ENCODE data around the gene ULK3. TPM values are rescaled to one million over a fixed set of nuclear protein-coding genes. Genes with fewer than 3 reads are reported as not detected.
A peak's percentile ranks its signal among the peaks of the same experiment; 100 is the strongest.

Gene ULK3
- total RNA-seq, 1 donor from 2014 or later: 42.1 TPM

DNA sequence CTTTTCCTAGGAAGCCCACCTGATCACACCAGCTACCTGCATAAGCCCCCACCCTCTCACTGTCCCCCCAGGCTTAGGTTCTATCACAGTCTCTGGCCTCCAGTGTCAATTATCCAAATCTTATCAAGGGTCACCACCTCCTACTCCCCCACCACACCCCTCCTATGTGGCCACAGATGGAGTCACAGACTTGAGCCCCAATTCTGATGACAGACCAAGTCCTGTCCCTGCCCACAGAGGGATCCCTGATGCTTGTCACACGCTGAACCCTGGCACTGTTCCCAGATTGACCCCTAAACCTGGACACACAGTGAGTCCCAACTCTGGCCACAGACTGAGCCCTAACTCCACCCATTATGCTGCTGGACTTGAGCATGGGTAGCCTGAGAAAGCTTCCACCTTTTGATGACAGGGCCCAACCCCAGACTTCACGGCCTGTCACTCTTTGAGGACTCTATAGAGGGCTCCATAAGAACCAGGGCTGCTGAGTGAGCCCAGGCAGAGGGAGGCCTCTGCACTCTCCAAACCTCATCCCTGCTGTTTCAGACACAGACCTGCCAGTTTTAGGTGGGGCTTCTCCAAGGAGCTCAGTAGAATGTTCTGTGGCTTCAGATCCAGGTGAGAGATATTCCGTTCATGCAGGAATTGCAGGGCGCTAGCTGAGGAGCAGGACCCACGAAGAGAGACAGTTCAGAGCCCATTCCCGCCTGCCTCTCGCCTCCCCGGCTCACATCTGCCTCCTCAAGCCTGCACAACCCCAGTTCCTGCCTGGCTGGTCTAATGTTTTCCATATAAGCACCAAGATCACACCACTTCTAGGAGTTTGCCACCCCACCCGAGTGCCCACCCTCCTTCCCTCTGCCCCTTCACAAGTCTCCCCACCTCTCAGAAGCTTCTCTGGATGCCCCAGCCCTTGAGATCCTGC, 1.8 kb downstream of the ULK3 start:
- DNase-seq (ENCODE audit: low spot score): no peak

DNA sequence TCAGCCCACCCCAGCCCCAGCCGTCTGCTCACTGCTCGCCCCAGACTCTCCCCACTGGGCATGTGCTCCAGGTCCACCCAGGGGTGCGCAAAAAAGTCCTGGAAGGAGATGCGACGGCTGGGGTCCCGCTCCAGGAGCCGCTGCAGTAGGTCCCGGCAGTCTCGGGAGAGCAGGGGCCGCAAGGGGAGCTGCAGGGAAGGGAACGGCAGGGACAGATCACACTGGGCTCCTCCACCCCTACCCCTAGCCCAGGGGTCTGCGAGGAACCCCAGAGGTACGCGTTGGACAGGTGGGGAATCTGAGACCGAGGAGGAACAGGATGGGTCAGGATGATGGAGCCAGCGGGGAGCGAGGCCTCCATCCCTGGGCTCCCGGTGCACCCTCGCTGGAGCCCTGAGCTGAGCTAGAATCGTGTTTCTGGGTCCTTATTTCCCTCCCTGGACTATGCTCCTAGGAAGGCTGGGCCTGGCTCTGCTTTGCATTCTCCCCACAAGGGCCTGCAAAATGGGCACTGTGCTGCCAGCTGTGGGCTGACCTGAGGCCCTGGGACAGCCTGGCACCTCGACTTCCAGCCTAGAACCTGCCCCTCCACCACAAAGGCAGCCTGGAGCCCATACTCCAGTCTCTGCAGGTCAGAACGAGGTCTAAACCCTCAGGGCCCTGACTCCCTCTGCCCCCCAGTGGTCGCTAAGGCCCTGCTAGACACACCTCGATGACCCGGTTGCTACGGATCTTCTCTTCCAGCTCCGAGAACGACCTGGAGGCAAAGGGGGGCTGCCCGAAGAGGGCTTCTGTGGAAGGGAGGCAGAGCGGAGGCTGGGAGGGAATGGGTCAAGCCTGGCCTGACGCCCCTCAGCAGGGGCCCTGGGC, 3.2 kb downstream of the ULK3 start:
- DNase-seq (ENCODE audit: low spot score): no peak

DNA sequence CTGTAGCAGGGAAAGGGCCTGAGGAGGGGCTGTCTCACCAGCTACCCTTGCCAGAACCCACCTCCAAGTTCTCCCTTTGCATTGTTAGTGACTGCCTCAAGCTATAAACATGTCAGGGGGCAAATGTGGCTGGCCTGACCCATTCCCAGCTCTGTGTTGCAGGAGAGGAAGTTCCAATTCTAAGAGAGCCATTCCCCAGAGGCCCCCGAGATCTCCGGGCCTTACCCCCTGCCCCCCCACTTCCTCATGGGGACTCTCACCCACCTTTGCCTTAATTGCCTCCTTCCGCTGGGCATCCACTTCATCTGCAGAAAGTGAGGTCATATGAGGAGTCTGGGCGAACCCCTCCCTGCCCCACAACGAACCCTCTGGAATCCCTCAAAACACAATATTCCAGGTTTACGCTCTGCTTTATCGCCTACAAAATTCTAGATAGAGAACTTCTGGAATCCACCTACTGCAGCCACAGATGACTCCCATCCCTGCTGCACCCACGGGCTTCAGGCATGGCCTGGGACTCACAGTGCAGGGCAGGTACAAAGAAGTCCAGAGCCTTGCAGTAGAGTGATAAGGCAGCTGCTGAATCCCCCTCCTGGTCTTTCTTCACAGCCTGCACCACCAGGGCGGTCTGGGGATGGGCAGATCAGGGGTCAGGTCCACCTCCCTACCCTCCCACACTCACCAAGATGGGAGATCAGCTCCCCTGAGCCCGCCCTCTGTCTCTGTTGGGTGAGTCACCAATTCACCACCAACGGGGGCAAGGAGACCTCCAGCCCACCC, 4.0 kb downstream of the ULK3 start:
- no peak for DNase-seq (ENCODE audit: low spot score)

DNA sequence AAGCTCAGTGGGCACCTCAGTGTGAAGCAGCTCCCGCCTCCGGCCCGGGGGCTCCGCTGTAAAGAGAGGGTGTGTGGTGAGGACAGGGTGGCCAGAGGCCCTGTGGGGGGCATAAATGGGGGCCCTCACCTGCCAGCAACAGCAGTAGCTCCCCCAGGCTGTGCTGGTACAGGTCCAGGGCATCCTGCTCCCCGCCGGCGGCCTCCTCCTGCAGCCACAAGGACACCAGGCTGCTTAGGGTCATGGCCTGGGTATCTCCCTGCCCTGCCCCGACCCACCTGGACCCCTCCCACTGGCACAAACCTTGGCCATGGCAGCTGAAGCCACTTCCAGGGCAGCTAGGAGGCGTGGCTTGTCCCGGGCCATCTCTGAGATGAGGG, 4.8 kb downstream of the ULK3 start:
- DNase-seq (ENCODE audit: low spot score): no peak

DNA sequence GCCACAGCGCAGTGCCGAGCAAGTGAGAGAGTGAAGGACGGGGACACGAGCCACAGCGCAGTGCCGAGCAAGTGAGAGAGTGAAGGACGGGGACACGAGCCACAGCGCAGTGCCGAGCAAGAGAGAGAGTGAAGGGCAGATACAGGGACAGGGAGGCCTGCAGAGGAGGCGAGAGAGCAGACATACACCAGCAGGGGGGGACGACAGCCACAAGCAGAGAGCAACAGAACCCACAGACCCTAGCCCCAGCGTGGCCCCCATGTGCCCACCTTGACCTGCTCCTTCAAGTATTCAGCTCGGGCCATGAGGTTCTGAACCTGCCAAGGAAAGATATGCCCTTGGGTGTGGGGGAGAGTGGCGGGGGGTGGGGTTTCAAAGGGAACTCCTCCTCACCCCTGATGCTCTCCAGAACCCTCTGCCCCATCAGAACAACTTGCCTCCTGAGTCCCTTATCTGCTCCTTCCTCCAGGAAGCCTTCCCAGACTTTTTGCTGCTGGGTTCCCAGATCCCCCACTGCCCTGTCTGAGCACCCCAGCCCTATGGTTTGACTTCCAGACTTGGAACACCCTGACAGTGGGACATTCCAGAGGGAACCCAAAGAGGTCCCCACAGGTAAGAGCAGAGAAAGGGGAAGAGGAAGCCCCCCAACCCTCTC, 5.3 kb downstream of the ULK3 start:
- DNase-seq (ENCODE audit: low spot score): no peak

DNA sequence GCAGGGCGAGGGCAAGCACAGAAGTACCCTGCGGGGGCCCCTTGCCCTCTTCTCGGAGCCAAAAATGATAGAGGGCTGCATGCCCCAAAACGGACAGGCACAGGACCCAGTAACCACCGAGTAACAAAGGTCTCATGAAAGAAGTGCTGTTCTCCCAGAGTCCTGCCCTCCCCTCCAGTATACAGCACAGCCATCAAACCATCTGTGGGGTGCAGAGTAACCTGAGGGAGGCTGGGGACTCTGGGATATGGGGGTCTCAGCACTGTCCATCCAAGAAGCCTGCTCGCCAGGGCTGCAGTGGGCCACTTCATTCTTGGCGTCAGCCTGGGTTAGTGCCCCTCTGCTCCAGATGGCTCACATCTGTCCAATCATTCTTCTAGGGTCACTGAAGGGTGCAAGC, 6.1 kb downstream of the ULK3 start:
- no peak for DNase-seq (ENCODE audit: low spot score)

DNA sequence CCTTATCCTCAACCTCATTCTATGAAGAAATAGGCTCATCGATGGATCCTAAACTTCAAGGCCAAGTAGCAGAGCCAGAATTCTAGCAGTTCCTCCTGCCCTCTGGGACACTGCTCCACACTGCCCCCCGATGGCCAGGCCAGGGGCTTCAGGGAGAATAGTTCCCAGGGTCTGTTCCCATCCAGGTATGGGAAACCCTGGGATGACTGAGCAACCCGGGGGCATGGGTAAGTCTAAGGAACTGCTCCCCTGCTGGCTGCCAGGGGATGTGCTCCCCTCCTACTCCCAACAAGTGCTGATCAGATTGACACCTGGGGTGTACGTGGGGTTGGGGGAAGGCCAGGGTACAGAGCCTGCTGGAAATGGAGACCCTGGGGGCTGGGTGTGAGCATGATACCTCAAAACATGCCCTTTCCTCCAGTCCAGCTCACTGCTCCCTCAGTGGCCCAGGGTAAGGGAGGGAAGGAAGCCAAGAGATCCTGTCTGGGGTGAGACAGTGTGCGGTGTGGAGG, 7.6 kb downstream of the ULK3 start:
- DNase-seq (ENCODE audit: low spot score): peak; percentile 37

DNA sequence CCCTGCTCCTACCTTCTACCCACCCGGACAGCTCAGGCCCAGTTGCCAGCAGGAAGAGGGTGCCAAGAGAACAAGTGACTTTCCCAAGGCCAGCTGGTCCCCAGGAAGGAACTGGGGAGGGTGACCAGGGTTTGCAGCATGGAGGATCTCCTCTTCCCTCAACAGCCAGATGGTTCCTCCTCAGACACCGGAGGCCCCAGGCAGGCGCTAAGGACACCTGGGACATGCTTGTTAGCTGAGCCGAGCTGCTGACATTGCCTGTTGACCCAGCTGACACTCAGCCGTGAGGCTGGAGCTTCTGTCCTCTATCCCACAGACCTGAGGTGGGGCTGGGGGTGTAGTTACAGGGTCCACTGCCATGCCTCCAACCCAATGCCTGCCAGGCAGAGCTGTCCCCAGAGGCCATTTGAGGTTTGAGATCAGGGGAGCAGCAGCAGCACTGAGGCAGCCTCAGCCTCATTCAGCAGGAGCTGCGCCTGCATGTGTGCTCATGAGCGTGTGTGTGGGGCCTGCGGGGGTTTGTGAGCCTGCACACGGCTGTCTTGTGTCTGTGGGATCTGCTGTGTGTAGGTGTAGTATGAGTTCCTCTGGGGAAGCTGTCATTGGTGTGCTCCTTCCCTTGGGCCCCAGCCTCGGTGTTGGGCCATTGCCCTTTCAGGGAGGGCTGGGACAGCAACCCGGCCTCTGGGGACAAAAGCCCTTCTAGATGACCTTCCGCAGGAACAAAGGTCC, 9.4 kb downstream of the ULK3 start:
- no peak for DNase-seq (ENCODE audit: low spot score)

DNA sequence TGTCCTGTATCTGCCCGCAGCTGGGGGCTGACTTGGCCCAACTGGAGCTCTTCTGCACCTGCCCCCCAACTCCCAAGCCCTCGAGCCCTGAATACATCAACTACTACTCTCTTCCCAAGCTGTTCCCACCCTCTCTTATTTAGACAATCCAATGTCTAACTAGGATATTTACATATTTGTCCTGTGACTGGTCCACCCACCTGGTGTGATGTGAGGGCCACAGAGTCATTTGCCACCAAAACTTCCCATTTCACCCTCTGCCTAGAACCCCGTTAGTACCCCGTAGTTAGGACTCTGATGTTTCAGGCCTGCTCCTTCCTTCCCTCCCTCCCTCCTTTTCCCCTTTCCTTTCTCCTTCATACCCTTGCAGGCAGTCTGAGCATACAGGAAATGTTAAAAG, 10.1 kb downstream of the ULK3 start:
- DNase-seq (ENCODE audit: low spot score): no peak

DNA sequence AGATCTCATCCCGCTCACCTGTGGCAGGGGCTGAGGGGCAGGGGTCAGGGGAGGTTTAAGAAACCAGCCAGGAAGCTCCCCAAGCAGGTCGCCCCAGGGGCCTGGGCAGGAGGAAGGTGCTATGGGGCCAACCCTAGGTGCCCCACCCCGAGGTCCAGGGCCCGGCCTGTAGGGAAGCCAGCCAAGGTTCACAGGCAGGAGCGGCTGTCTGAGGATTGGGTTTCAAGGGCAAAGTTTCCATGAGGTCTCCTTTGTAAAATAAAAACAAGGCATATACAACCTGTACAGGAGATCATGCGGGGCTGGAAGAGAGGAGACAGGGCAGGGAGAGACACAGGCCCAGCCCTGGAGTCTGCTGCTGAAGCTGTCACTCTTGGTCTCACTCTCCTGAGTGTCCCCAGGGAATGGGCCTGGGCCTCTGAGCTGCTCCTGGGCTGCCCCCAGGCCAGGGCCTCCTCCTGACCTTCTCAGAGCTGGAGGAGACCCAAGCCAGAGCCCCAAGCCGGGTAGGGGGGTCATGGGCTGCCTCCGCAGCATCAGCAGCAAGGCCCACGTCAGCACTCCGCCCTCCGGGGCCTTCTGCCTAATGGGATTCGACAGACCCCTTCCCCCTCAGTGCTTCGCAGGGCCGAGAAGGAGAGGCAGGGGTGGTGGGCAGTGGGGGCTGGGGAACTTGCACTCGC, 11.0 kb downstream of the ULK3 start:
- DNase-seq (ENCODE audit: low spot score): no peak

DNA sequence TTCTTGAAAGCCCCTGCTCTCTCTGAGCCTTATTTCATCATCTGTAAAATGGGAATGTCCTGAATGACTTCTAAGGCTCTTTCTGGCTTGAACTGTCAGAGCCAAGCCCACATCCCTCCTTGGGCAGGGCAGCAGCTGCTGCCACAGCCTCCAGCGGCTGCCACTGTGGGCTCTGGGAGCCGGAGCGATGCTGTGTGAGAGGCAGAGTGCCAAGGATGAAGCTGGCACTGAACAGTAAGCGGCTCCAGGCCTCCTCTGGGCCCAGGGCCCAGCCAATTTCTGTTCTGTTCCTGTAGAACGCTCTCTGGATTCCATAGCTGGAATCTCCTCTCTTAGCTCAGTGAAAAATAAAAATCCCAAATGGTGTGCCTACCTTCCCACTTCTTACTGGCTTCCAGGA, 12.1 kb downstream of the ULK3 start:
- DNase-seq (ENCODE audit: low spot score): peak; percentile 34

DNA sequence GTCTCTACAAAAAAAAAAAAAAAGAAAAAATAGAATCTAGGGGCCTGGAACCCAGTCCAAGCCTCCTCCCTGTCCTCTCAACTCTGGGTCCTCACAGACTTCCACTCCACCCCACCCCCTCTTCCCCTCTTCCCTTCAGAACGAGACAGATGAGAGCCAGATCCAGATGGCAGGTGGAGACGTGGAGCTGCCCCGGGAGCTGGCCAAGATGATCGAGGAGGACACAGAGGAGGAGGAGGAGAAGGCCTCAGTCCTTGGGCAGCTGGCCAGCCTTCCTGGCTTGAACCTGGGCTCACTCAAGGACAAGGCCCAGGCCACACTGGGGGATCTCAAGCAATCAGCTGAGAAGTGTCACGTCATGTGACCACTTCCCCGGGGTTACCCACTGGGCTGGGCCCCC, 13.0 kb downstream of the ULK3 start:
- DNase-seq (ENCODE audit: low spot score): no peak

DNA sequence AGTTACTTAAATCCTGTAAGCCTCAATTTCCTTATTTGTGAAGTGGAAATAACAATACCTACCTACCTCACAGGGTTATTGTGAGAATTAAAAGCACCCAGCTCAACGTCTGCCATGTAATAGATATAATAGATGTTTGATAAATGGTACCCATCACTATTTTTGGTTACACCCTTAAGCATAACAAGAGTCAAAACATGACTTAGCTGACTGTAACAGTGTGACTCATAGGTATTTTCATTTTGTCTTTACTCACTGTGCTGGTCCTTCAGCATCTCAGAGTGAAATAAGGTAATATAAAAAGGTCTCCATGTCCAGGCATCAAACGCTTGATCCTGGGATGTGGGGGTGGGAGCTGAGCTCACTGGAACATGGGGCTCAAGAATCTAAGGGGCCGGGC, 13.5 kb downstream of the ULK3 start:
- no peak for DNase-seq (ENCODE audit: low spot score)

DNA sequence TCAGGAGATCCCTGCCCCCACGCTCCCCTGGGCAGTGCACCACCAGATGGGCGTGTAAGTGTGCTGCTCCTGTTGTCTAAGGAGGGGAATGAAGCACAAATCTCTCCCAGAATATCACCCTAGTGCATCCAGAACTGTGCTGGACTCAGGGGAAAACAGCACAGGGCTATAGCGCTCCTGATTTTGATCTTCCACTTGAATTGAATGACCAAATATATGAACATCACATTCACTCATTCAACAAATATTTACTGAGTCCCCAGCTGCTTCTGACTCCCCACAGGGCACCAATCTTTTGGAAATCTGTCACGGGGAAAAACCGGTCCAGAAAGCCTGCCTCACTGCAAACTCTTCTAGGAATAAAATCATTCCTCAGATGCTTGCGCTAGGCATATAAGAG, 14.1 kb downstream of the ULK3 start:
- no peak for DNase-seq (ENCODE audit: low spot score)

DNA sequence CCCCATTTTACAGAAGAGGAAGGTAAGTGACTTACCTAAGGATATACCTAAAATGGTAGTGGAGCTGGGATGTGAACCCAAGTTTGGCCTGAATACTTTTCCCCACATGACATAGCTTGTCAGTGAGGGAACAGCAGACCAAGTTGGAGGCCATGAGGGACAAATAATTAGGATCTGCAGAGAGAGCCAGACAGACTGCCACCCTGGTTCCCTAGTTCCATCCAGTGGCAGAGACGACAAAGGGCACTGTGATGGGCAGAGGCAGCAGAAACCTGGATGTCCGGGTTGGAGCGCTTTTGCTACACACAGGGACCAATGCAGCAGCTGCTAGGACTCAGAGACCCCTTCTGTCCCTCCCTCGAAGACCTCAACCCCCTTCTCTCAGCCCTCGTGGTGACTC, 15.3 kb downstream of the ULK3 start:
- DNase-seq (ENCODE audit: low spot score): no peak

DNA sequence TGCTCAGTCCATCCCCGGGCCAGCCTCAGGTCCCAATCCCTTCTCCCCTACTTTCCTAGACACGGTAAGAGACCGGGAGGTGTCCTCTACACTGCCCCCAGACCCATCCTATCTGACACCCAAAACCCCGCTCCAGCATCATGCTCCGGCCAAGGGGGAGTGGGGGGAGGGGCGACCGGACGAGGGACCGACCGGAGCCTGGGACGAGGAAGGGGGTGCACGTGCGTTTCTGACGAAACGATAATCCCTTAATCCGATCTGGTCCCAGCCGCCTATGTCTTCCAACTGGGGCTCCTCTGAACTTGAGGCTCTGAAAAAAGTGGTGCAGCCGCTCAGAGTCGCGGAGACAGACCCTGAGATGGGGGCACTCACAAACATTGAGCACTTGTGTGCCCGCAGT, 16.0 kb downstream of the ULK3 start:
- DNase-seq (ENCODE audit: low spot score): no peak

DNA sequence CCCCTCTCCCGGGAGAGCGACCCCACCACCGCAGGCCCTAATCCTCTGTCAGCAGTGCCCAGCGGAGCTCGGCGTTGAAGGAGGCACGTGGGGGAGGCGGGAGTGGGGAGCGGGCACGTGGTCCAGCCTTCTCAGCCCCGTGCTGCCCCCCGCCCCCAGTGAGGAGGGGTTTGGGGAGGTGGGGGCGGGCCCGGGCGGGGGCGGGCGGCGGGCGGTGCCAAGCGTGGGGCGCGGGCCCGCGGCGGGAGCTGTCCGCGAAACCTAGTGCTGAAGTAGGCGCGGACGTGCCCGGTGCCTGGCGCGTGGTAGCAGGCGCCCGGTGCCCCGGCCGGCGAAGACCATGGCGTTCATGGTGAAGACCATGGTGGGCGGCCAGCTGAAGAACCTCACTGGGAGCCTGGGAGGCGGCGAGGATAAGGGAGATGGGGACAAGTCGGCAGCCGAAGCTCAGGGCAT, 16.6 kb downstream of the ULK3 start, which contains the start of gene CPLX3:
Gene CPLX3 (plus strand): TSS at position 264 of the 456 bp plus-strand sequence. CDS start 77 bp downstream, at position 341.
- no peak for DNase-seq (ENCODE audit: low spot score)

DNA sequence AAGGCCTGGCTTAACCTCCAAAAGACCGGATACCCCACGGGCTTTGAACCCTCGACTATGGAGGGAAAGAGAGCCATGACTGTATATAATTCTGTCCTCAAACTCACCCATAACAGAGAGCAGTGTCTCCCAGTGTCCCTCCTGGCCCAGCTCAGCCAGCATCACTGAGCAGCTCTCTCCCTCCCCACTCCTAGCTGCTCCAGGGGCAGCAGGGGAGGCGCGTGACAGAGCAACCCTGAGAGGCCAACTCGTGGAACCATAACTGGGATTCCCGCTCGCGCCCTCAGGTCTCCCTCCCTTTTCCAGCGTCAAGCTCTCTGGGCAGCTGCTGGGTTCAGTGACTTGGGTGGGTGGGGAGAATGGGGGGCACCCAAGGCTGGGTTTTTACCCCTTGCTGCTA, 17.1 kb downstream of the ULK3 start:
- no peak for DNase-seq (ENCODE audit: low spot score)

DNA sequence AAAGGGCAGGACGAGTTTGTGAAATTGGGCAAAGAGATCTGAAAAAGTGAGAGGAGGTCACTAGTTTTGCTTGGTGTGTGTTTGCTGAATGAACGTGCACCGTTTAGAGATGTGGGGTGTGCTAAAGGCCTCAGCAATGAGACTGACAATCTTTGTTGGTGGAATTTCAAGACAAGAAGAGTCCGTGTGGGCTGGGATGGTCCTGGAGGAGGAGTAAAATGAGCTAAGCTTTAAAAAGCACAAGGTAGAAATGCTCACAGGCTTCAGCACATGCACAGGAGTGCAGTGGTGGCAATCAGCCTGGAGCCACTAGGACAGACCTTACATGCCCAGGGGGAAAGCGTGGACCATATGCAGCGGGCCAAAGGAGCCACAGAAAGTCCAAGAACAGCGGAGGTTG, 18.0 kb downstream of the ULK3 start:
- DNase-seq (ENCODE audit: low spot score): no peak

DNA sequence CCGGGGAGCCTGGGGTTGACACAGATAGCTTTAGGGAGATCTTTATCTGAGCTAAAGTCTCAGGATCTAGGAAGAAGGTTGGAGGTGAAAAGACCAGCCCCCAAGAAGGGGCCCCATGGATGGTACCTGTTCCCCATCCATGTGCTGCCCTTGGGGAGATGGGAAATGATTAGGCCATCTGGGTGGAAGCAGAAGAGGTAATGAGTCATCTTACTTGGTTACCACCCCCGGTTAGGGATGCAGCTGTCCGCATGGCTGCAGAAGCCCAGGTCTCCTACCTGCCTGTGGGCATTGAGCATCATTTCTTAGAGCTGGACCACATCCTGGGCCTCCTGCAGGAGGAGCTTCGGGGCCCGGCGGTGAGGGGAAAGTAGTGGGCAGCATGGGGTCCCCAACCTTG, 19.6 kb downstream of the ULK3 start:
- DNase-seq (ENCODE audit: low spot score): no peak

All from mucosa of gallbladder (tissue), 1 donor.